NCI-H2227 (cell line): Measurements from ENCODE around the gene SART1.
"Not testable (repeated sequence)": the region's sequence is repeated elsewhere in the genome, so short reads cannot be mapped to it uniquely, and the experiment has no call there.

Experiments
- DNase-seq: peaks from one replicate; lab custom pipeline; 2025; ENCODE audit not compliant: unreplicated experiment; lab: John Stamatoyannopoulos, UW

The SART1 gene

GRCh38 chr11:66015454-66015881, 53.9 kb downstream of the SART1 start:
- no peak for DNase-seq

GRCh38 chr11:66015936-66016792, 54.6 kb downstream of the SART1 start:
- DNase-seq = no peak

- DNase-seq = no peak
Measured at GRCh38 chr11:66016793-66017177, 55.3 kb downstream of the SART1 start.

- no peak for DNase-seq
Measured at GRCh38 chr11:66017321-66017720, 55.8 kb downstream of the SART1 start.

- DNase-seq = no peak
Measured at GRCh38 chr11:66020212-66020611, 58.7 kb downstream of the SART1 start.

- DNase-seq = no peak
Measured at GRCh38 chr11:66020618-66021357, 59.3 kb downstream of the SART1 start.

GRCh38 chr11:66022401-66023185, 61.1 kb downstream of the SART1 start:
- peak; percentile 87 for DNase-seq

GRCh38 chr11:66023186-66023440, 61.6 kb downstream of the SART1 start:
- not testable (repeated sequence) for DNase-seq

- DNase-seq = no peak
Measured at GRCh38 chr11:66026017-66026529, 64.5 kb downstream of the SART1 start, which contains the start of gene CATSPER1. CATSPER1 (minus strand) TSS chr11:66026479; CDS start chr11:66026379, 100 bp downstream.
